Immature natural killer cell (primary cell): ENCODE data around the gene MAPK6. TPM values are rescaled to one million over a fixed set of nuclear protein-coding genes. Genes with fewer than 3 reads are reported as not detected.
"Not testable (repeated sequence)": the region's sequence is repeated elsewhere in the genome, so short reads cannot be mapped to it uniquely, and the experiment has no call there.

Experiments
- DNase-seq, 3 donors: peaks; one replicate each; pipeline ENCODE4 v3.0.0; 2022; ENCODE audit warnings: mixed read lengths in 1 of 3
- H3K27ac Mint-ChIP-seq, 6 donors: one replicate each; pipeline ENCODE4 v1.8.0; 2020; ENCODE audit warnings: mixed read lengths in 6 of 6, mild to moderate bottlenecking in 5 of 6, inconsistent platforms in 4 of 6, moderate library complexity in 3 of 6
- H3K27me3 Mint-ChIP-seq, 3 donors: one replicate each; pipeline ENCODE4 v1.8.0; 2020 to 2021; ENCODE audit warnings: low read depth in 3 of 3, mild to moderate bottlenecking in 3 of 3, mixed read lengths in 3 of 3, moderate library complexity in 3 of 3, inconsistent platforms in 1 of 3
- H3K36me3 Mint-ChIP-seq, 3 donors: one replicate each; pipeline ENCODE4 v1.8.0; 2020; ENCODE audit warnings: mixed read lengths in 3 of 3, inconsistent platforms in 2 of 3, mild to moderate bottlenecking in 2 of 3
- H3K4me1 Mint-ChIP-seq, 2 donors: one replicate each; pipeline ENCODE4 v1.8.0; 2020; ENCODE audit warnings: inconsistent platforms in 2 of 2, mild to moderate bottlenecking in 2 of 2, mixed read lengths in 2 of 2, moderate library complexity in 1 of 2
- H3K4me3 Mint-ChIP-seq, 5 donors: one replicate each; pipeline ENCODE4 v1.8.0; 2020; ENCODE audit warnings: mild to moderate bottlenecking in 5 of 5, mixed read lengths in 5 of 5, inconsistent platforms in 3 of 5, moderate library complexity in 3 of 5
- H3K9me3 Mint-ChIP-seq, 6 donors: one replicate each; pipeline ENCODE4 v1.8.0; 2020; ENCODE audit warnings: mild to moderate bottlenecking in 6 of 6, mixed read lengths in 6 of 6, inconsistent platforms in 4 of 6, moderate library complexity in 3 of 6
- polyA plus RNA-seq, 3 donors: library from polyadenylated mRNA; unstranded; fragments of 300-500 nt; fragmentation: Illumina TruSeq; gene quantifications; one replicate each; pipeline ENCODE4 v1.2.3, GENCODE V29; 2021

MAPK6 gene
- polyA plus RNA-seq, 3 donors from 2014 or later, result 2.4 to 5.1 (median 4.9) TPM

DNA sequence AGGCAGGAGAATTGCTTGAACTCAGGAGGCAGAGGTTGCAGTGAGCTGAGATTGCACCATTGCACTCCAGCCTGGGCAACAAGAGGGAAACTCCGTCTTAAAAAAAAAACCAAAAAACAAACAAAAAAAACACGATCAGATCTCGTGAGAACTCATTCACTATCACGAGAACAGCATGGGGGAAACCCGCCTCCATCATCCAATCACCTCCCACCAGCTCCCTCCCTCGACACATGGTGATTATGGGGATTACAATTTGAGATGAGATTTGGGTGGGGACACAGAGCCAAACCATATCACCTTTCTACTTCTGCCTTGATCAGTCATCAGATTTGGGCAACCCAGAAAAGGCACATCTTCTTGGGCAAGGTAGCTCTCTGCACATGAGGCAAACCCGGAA, 15.9 kb upstream of the MAPK6 start:
- H3K4me1 Mint-ChIP-seq, H3K27me3 Mint-ChIP-seq, H3K4me3 Mint-ChIP-seq, H3K27ac Mint-ChIP-seq, DNase-seq, H3K36me3 Mint-ChIP-seq, H3K9me3 Mint-ChIP-seq: not testable (repeated sequence)

DNA sequence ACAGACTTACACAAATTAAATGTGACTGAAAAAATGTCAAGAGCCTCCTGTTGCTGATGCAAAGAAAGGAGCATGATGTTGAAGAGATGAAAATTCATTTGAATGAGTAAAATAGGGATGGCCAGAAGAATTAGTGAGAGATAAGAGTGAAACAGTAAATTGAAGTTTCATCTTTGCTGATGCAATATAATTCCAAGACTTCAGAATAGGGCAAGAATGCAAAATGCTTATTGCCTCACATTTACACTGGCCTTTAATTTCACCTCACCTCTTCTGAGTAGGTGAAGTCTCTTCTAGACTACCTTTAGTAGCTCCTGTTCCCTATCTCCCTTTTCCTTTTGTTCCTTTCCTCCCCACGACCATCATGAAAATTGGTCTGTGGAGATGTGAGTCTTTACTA, 15.3 kb upstream of the MAPK6 start:
- H3K27me3 Mint-ChIP-seq, result peaks cover 0 to 7% (median 1%) of the 10 kb centered on the region in 3 donors
- no peak for DNase-seq
- H3K4me3 Mint-ChIP-seq, result no peak overlapping the region
- peaks cover 0 to 4% (median 0%) of the 10 kb centered on the region in 3 donors for H3K36me3 Mint-ChIP-seq
- no peaks in the 10 kb centered on the region for H3K9me3 Mint-ChIP-seq
- no peaks in the 10 kb centered on the region for H3K4me1 Mint-ChIP-seq
- no peak overlapping the region for H3K27ac Mint-ChIP-seq

DNA sequence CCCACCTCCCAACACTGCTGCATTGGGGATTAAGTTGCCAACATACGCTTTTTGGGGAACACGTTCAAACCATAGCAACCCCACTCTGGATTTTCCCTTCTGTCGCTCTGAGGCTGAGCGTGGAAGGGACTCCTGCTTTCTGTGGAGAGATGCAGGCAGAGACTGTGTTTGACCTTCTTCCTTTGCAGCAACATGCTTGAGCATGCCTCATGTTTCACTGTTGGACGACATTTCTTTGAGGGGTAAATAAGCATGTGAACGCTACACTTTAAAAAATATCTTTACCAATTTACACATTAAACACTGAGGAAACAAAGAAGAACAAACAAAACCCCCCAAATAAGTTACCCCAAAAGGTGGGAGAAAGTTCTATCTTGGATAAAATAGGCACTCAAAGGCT, 14.2 kb upstream of the MAPK6 start:
- no peaks in the 10 kb centered on the region for H3K9me3 Mint-ChIP-seq
- H3K27me3 Mint-ChIP-seq, result peaks cover 0 to 7% (median 1%) of the 10 kb centered on the region in 3 donors
- no peak for DNase-seq
- H3K4me1 Mint-ChIP-seq, result no peaks in the 10 kb centered on the region
- no peak overlapping the region for H3K27ac Mint-ChIP-seq
- peaks cover 0 to 4% (median 0%) of the 10 kb centered on the region in 3 donors for H3K36me3 Mint-ChIP-seq
- H3K4me3 Mint-ChIP-seq, result no peak overlapping the region

DNA sequence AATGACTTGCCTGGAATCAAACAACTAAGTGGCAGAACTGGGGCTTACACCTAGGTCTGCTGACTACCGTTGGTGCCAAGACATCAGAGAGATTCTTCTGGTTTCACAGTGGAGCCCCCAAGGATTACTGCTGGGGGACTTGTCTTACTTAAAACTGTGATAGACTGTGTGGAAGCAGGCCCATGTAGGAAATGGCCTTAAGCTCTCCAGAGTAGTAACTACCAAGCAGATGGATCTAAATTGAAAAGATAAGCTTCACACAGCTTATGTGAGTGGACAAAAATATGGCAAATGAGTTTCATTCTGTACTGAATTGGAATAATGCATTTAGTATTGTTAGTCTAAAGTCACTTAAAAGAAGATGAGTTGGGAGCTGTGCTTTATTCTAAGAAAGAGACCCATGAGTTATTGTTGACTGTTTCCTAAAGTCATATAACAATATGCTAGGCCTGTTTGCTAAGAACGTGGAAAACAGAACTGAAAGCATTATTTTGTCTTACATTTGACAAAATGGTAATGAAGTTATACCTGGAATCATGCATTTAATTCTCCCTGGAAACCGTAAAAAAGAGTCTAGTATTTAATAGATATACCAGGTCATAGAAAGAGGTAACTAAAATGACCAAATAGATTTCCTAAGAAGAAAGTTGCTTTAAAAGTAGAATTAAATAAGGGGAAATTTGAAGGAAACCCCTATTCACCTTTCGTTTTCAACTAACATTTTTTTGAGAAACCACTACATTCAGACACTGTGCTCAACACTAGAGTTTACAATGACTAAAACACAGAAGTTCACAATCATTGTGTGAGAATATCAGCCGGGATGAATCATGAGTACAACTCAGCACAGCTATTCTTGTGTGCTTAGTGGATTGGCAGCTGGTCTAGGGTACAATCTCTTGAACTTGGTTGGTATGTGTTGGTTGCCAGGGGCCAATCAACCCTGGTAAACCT, 13.0 kb upstream of the MAPK6 start:
- Mint-ChIP-seq H3K4me3 (no peak overlapping the region), H3K27ac (no peak overlapping the region), H3K27me3 (peaks cover 0 to 4% (median 1%) of the 10 kb centered on the region in 3 donors), H3K9me3 (no peaks in the 10 kb centered on the region), H3K36me3 (peaks cover 0 to 4% (median 0%) of the 10 kb centered on the region in 3 donors), H3K4me1 (no peaks in the 10 kb centered on the region)
- no peak for DNase-seq

DNA sequence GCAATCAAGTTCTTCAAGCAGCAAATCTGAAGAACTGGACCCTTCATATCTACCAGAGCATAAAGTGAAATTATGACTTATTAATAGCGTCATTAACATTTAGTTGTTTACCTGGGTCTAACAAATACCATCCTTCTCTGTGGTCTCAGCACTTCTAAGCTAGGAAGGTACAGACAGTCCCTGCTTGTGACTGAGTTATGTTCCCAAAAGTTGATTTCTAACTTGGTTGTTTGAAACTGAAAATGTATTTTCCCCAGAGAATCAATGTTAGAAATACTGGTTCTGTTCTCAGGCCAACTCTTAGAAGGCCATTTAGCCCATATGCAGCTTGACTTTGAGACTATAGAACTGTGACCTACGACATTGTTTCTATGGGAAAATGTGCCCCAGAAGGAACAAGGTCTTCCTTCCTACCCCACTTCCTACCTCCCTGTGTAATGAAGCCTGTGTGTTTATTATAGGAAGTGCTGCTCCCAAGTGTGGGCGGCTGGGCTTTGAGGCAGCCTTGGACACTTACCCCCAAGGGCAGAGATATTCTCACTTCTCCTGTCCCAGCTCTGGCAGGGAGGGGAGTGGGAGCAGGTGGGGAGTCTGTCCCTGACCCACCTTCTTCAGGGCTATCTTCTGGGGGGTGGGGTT, 12.2 kb upstream of the MAPK6 start:
- Mint-ChIP-seq H3K27ac (no peak overlapping the region), H3K27me3 (peaks cover 0 to 4% (median 1%) of the 10 kb centered on the region in 3 donors), H3K36me3 (peaks cover 0 to 4% (median 0%) of the 10 kb centered on the region in 3 donors), H3K4me3 (no peak overlapping the region), H3K4me1 (no peaks in the 10 kb centered on the region), H3K9me3 (no peaks in the 10 kb centered on the region)
- no peak for DNase-seq

DNA sequence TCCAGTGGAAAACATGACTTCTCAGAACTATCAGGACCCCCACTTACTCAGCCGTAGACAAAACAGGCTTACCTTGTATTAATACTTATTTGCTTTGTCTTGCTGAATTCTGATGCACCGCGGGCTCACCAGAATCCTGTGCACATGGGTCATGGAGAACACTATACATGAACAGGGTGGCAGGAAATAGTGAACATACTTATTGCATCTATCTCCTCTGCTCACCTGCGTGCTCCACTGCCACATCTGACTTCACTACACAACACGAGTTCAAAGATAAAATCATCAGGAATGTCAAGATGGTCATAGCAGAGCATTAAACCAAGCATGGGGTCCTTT, 10.7 kb upstream of the MAPK6 start:
- Mint-ChIP-seq H3K4me1 (no peaks in the 10 kb centered on the region), H3K36me3 (no peaks in the 10 kb centered on the region), H3K4me3 (no peak overlapping the region), H3K27me3 (peaks cover 0 to 1% (median 0%) of the 10 kb centered on the region in 3 donors), H3K9me3 (no peaks in the 10 kb centered on the region), H3K27ac (no peak overlapping the region)
- DNase-seq, result no peak

DNA sequence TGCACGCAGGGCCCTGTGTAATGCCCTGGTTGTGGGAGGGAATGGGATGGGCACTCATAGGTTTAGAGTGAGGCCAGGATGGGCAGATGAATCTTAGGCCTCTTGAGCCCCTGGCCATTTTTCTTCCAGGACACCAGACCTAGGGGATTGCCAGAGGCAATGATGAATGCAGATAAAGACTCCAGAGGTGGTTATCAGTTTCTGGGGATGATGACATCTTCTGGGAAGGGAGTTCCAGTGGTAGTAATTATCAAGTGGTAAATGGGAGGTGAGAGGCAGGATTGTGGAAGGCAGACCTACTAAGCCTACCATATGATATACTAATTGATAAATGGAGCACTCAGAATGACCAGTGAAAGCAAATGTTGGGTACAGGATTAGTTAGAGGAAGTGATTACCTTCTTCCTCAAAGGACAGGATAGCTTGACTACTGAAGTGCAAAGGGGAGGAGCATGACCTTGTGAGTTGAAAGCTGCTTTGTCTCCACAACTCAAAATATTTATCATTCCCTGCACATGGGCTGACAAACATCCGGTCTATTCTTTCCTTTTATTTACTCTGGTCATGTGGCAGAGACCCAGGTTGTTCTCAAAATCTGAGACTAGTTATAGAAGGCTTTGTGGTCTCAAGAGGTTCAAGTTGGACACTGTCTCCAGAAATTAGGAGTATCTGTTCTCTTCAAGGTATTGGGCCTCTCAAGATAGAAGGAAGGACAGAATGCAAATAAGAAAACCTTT, 10.2 kb upstream of the MAPK6 start:
- H3K4me3 Mint-ChIP-seq, result no peak overlapping the region
- H3K4me1 Mint-ChIP-seq, result no peaks in the 10 kb centered on the region
- no peaks in the 10 kb centered on the region for H3K36me3 Mint-ChIP-seq
- peak overlapping the region in 1 of 6 donors; percentile 25 for H3K27ac Mint-ChIP-seq
- DNase-seq, result no peak
- no peaks in the 10 kb centered on the region for H3K9me3 Mint-ChIP-seq
- peaks cover 0 to 1% (median 0%) of the 10 kb centered on the region in 3 donors for H3K27me3 Mint-ChIP-seq

DNA sequence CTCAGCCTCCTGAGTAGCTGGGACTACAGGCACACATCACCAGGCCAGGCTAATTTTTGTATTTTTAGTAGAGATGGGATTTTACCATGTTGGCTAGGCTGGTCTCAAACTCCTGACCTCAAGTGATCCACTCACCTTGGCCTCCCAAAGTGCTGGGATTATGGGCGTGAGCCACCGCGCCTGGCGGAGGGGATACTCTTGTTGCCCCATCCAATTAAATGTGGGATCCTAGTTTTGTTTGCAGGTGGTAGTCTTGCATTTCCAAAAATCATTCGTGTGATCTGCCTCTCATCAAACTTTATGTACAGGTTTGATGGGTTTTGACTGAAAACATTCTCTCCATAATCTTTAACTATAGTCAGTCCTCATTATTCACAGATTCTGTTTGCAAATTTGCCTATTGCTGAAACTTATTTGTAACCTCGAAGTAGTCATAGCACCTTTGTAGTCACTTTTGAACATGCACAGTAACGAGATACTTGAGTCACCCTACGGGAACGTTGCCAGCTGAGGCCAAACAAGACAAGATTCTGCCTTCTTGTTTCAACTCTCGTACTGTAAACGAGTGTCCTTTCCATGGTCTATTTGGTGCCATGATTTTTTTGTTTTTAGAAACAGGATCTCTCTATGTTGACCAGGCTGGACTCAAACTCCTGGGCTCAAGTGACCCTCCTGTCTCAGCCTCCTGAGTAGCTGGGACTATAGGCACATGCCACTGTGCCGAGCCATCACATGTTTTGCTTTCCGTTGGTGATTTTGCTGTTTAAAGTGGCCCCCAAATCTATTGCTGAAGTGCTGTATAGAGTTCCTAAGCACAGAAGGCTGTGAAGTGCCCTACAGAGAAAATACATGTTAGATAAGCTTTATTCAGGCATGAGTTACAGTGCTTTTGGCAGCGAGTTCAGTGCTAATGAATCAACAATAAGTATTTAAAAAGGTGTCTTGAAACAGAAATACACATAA, 8.1 kb upstream of the MAPK6 start:
- Mint-ChIP-seq H3K27me3 (no peaks in the 10 kb centered on the region), H3K4me1 (no peaks in the 10 kb centered on the region), H3K9me3 (no peaks in the 10 kb centered on the region), H3K27ac (no peak overlapping the region), H3K4me3 (no peak overlapping the region), H3K36me3 (no peaks in the 10 kb centered on the region)
- DNase-seq, result no peak

DNA sequence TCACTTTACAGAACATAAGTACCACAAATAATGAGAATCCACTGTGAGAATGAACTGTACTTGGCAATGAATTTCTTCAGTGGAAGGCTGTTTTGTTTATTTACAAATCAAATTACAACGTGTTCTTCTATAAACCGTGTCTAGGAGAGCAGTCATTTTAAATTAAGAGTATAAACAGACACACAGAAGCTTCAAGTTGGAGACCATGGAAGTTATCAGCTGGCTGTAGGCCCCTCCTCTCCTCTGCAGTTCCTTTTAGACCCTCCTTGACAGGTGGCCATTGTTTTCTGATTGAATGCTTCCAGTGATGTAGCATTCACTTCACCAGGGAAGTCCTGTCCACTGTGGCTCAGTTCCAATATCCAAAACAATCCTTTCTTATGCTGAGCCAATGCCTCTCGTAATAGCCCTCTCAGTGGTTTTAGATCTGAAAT, 7.3 kb upstream of the MAPK6 start:
- Mint-ChIP-seq H3K27me3 (no peaks in the 10 kb centered on the region), H3K27ac (no peak overlapping the region), H3K4me1 (no peaks in the 10 kb centered on the region), H3K9me3 (no peaks in the 10 kb centered on the region), H3K36me3 (no peaks in the 10 kb centered on the region), H3K4me3 (no peak overlapping the region)
- DNase-seq, result no peak

DNA sequence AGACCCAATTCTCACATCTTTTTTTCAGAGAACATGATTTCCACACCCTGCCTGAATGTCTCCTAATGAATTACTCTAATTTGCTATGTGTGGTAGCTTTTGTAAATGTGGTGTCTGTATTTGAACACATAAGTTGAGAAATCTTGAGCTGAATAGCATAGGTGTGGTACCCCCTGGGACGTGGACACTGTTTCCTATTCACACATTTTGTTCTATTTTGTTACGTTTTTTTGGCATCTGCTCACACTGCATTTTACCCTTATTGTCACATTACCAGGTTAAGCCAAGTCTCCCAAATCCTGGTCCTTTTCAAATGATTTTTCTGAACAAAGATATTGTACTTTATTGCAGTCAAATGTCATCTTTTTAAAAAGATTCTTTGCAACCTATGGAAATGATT, 6.8 kb upstream of the MAPK6 start:
- no peaks in the 10 kb centered on the region for H3K36me3 Mint-ChIP-seq
- H3K9me3 Mint-ChIP-seq, result no peaks in the 10 kb centered on the region
- H3K4me3 Mint-ChIP-seq, result no peak overlapping the region
- no peaks in the 10 kb centered on the region for H3K4me1 Mint-ChIP-seq
- H3K27me3 Mint-ChIP-seq, result peaks cover 0 to under 1% (median 0%) of the 10 kb centered on the region in 3 donors
- DNase-seq, result no peak
- H3K27ac Mint-ChIP-seq, result no peak overlapping the region

DNA sequence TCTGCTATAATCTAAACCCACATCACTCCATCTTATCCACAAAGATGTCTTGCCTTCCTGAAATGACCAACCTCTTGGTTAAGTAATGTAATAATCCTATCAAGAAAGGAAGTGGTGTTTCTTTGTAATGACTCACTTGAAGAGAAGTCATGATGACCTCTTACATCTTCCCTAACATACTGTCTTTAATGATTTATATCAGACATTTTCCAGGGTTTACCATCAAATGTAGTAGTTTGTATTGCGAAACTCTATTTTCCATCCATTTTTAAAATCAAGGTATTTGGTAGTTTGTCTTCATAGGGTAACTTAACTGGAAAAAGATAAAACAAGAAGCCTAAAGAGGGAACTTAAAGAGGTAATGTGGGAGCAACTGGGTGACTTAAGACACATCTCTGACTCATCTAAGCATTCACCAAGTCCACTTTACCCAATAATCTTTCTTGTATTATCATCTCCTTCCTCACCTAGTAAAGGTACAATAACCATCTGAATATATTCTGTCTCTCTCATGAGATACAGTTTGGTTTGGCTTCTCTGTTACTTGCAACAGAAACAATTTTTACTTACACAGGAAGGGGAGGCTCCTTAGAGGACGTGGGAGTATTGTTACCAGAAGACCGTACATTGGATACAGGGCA, 5.7 kb upstream of the MAPK6 start:
- DNase-seq, result no peak
- H3K27me3 Mint-ChIP-seq, result peaks cover under 1 to 6% (median 1%) of the 10 kb centered on the region in 3 donors
- H3K4me1 Mint-ChIP-seq, result peaks cover under 1% of the 10 kb centered on the region in 2 donors
- no peak overlapping the region for H3K27ac Mint-ChIP-seq
- H3K9me3 Mint-ChIP-seq, result no peaks in the 10 kb centered on the region
- H3K4me3 Mint-ChIP-seq, result no peak overlapping the region
- no peaks in the 10 kb centered on the region for H3K36me3 Mint-ChIP-seq

DNA sequence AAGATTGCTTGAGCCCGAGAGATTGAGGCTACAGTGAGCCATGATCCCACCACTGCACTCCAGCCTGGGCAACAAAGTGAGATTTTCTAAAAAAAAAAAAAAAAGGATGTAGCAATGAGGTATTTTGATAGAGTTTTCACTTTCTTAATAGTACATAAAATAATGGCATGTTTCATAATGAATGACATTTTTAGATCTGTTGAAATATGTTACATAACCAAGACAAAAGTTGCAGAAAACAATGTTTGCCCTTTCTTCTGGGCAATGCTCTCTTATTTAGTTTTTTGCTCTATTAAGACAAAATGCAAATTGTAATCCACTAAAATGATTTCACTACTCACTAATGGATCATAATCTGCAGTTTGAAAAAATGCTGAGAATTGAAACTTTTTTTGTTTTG, 4.4 kb upstream of the MAPK6 start:
- peaks cover 7% of the 10 kb centered on the region in 2 donors for H3K4me1 Mint-ChIP-seq
- H3K27ac Mint-ChIP-seq, result no peak overlapping the region
- no peak for DNase-seq
- no peaks in the 10 kb centered on the region for H3K9me3 Mint-ChIP-seq
- no peak overlapping the region for H3K4me3 Mint-ChIP-seq
- peaks cover 7 to 15% (median 9%) of the 10 kb centered on the region in 3 donors for H3K27me3 Mint-ChIP-seq
- H3K36me3 Mint-ChIP-seq, result no peaks in the 10 kb centered on the region

DNA sequence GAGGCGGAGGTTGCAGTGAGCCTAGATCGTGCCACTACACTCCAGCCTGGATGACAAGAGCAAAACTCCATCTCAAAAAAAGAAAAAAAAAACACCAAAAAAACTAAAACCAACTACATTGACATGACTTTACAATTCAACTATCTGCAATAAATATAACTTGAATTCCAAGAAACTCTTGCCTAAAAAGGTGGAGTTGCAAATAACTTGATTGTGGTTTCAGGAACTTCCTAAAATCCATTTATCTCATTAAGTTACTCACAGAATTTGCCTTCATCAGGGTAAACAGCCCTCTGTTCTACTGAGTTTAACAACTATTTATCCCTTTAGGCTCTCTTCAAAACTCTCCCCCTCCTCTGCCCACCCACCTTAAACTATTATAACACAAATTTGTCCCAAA, 2.7 kb upstream of the MAPK6 start:
- no peak for DNase-seq
- no peak overlapping the region for H3K4me3 Mint-ChIP-seq
- H3K36me3 Mint-ChIP-seq, result no peaks in the 10 kb centered on the region
- no peak overlapping the region for H3K27ac Mint-ChIP-seq
- peaks cover 23 to 24% of the 10 kb centered on the region in 2 donors for H3K4me1 Mint-ChIP-seq
- H3K27me3 Mint-ChIP-seq, result peaks cover 9 to 22% (median 17%) of the 10 kb centered on the region in 3 donors
- H3K9me3 Mint-ChIP-seq, result no peaks in the 10 kb centered on the region
